ENCODE data around the gene LSMEM2.
"Not testable (repeated sequence)": the region's sequence is repeated elsewhere in the genome, so short reads cannot be mapped to it uniquely, and the experiment has no call there.

The LSMEM2 gene

GRCh38 chr3:50299638-50299928 lies 20.7 kb downstream of the LSMEM2 start:
- DNase-seq (ENCODE audit: insufficient read length, low spot score) (peak; percentile 93), FAIRE-seq (no peak)
- peak; percentile 29; the same call in 1 of the 2 replicates for TF ChIP-seq POLR2A (IDR thresholded peaks at IDR 0.05; ENCODE audit: low read depth, low read length)

DNA sequence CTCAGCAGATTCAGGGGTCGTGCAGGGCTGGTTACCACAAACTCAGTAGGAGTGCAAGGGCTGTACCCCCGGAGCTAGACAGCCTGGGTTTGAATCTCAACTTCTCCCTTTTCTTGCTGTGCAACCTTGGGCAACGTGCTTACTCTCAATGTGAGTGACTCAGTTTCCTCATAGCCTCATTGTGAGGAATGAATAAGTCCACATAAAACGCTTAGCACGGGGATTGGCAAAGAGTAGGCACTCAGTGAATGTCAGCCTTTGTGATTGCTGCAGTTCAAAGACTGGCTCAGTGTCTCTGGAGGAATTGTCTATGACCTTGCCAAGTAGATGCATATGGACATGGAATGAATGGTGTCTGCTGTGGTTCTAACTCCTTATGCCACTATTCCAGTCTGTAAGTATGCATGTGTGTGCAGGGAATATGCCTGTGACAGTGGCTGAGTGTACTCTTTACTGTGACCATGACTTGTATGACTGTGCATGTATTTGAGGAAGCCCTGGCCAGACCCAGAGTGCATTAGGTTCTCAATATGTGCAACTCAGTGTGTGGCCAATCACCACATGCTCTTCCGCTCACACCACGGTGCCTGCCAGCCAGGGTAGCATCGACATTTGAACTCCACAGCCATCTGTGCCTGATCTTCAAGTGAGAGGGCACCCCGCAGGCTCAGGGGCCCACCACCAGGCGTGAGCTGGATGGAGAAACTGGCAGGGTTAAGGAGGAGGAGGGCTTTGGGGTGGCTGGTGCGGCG lies 21.2 kb downstream of the LSMEM2 start:
- no peak for FAIRE-seq

DNA sequence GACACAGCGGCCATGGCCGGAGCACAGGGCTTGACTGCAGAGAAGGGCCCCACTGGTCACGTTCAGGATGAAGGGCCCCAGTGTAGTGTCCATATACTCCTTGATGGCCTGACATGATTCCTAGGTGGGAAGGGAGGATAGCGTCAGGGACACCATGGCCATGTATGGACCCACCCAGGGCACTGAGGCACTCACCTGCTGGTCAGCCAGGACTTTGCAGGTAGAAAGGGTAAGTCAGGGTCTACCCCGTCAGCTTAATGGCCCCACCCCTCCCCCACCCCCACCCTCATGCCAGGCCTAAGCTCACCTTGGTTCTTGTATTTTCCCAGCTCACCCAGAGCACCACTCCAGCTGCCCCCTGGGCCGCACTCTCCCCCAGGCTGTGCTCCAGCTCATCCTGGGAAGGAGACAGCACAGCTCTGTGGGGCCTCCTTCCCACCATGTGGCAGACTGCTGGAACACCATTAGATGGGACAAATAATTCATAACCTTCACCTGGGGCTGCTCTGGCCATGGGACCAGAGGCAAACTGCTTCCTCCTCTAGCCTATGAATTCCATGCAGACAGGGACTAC lies 21.9 kb downstream of the LSMEM2 start:
- no peak for FAIRE-seq
- no peak for TF ChIP-seq POLR2A (IDR thresholded peaks at IDR 0.05; ENCODE audit: low read depth, low read length)
- DNase-seq (ENCODE audit: insufficient read length, low spot score): no peak

More for the DNA sequence above, 21.2 kb downstream of the LSMEM2 start:
- DNase-seq (ENCODE audit: insufficient read length, low spot score): no peak
- no peak for TF ChIP-seq POLR2A (IDR thresholded peaks at IDR 0.05; ENCODE audit: low read depth, low read length)

GRCh38 chr3:50302095-50303012 lies 23.5 kb downstream of the LSMEM2 start:
- FAIRE-seq (no peak), DNase-seq (ENCODE audit: insufficient read length, low spot score) (no peak)
- TF ChIP-seq POLR2A (IDR thresholded peaks at IDR 0.05; ENCODE audit: low read depth, low read length): no peak

GRCh38 chr3:50303013-50303815 lies 24.3 kb downstream of the LSMEM2 start, which contains the start of gene HYAL1:
Gene HYAL1, minus strand, starts transcription at chr3:50303574. Its CDS starts 618 bp downstream, at chr3:50302956.
- DNase-seq (ENCODE audit: insufficient read length, low spot score): no peak
- TF ChIP-seq POLR2A (IDR thresholded peaks at IDR 0.05; ENCODE audit: low read depth, low read length): no peak
- no peak for FAIRE-seq

GRCh38 chr3:50304601-50305000 lies 25.7 kb downstream of the LSMEM2 start:
- TF ChIP-seq POLR2A (IDR thresholded peaks at IDR 0.05; ENCODE audit: low read depth, low read length): no peak
- no peak for FAIRE-seq
- no peak for DNase-seq (ENCODE audit: insufficient read length, low spot score)

GRCh38 chr3:50312041-50312440 lies 33.2 kb downstream of the LSMEM2 start:
- DNase-seq (ENCODE audit: insufficient read length, low spot score); FAIRE-seq: not testable (repeated sequence)

DNA sequence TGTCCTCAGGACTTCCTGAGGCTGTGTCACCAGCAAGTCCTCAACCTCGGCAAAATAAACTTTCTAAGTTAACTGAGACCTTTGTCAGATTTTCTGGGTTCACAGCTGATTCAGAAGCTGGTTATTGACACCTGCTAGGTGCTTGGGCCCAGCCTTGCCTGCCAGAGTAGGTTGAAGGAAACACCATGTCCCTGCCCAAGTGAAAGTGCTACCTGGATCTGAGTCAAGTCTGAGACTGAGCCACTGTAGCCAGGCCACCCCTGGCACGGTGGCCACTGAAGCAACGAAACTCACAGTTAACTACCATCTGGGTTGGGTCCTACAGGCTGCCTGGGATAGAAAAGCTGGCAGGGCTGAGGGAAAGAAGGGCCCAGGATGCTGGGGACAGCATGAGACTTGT lies 35.5 kb downstream of the LSMEM2 start:
- no peak for DNase-seq (ENCODE audit: insufficient read length, low spot score)
- FAIRE-seq: no peak
- no peak for TF ChIP-seq POLR2A (IDR thresholded peaks at IDR 0.05; ENCODE audit: low read depth, low read length)

GRCh38 chr3:50314816-50315215 lies 35.9 kb downstream of the LSMEM2 start:
- no peak for TF ChIP-seq POLR2A (IDR thresholded peaks at IDR 0.05; ENCODE audit: low read depth, low read length)
- no peak for DNase-seq (ENCODE audit: insufficient read length, low spot score)
- no peak for FAIRE-seq

DNA sequence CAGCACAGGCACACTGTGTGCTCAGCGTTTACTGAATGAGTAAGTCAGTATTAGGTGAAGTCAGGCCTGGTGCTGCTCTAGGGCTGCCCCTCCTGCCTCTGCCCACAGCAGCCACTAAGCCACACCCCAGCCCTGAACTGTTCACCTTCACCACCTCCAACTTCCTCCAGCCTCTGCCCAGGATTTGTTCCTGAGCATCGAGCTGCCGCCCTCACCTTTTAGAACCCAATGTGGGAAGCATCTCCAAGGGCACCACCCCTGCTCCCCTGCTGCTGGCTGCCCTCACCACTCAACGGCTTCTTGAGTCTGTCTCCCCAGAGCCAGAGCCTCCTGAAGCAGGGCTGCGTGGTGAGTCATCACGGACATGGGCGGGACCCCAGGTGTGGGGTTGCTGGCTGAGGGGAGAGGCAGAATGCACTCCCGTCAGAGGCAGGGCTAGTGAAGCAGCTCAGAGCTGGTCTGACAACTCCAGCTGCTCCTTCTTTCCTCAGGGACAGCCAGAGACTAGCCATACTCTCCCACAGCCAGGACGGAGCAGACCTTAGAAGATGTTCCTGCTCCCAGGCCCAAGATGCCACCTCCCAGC lies 37.9 kb downstream of the LSMEM2 start:
- no peak for TF ChIP-seq POLR2A (IDR thresholded peaks at IDR 0.05; ENCODE audit: low read depth, low read length)
- DNase-seq (ENCODE audit: insufficient read length, low spot score): peak; percentile 94
- FAIRE-seq: peak; percentile 73

DNA sequence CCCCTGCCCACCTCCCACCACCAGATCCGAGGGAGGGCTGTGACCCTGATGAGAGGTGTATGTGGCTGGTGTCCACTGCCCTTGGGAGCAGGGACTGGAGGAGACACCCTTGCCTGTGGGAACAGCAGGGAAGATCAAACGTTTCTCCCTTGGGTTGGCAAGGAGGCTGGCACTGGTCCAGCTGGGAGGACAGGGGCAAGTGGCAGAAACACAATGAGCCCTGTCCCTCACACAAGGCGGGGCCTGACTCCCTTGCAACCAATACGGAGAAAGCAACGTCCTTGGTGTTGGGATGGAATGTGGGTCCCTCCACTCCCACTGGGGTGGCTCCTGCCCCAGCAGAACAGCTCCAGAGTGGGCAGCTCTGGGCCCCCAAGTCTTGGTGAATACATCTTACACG lies 38.4 kb downstream of the LSMEM2 start:
- TF ChIP-seq POLR2A (IDR thresholded peaks at IDR 0.05; ENCODE audit: low read depth, low read length): no peak
- DNase-seq (ENCODE audit: insufficient read length, low spot score) (no peak), FAIRE-seq (no peak)

- FAIRE-seq: no peak
- DNase-seq (ENCODE audit: insufficient read length, low spot score): no peak
- TF ChIP-seq POLR2A (IDR thresholded peaks at IDR 0.05; ENCODE audit: low read depth, low read length): no peak
These were observed 39.3 kb downstream of the LSMEM2 start for GRCh38 chr3:50318163-50318562.

DNA sequence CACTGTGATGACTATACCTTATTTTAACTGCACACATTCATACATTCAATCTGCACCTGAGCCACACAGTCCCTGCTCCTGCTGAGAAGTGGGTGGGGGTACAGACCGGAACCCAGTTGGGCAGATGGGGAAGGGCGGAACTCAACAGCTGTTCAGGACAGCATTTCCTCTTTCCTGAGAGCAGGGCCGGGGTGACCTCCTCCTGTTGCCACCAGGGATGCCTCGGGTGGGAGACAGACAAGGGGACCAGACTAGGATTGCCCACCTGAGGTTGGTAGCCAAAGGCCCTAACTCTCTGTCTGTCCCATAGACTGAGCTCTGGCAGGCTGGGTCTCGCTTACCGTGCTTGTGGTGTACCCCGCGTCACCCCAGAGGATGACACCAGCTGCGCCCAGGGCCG lies 39.7 kb downstream of the LSMEM2 start:
- no peak for FAIRE-seq
- DNase-seq (ENCODE audit: insufficient read length, low spot score): no peak
- TF ChIP-seq POLR2A (IDR thresholded peaks at IDR 0.05; ENCODE audit: low read depth, low read length): no peak

All from H54 (cell line).